WTC11 (cell line): ENCODE results near the gene HNRNPC. TPM values are rescaled to one million over a fixed set of nuclear protein-coding genes. Genes with fewer than 3 reads are reported as not detected.

Experiments
- ATAC-seq: fragments of 200-7000 bp; cut with Tn5 transposase; 2 replicates; pipeline ENCODE4 v1.10.0; 2021; ENCODE audit warnings: mild to moderate bottlenecking, moderate library complexity
- CTCF ChIA-PET: fragments of 300-600 bp; sonication (Branson Sonifier 250); formaldehyde crosslinking; loops from one replicate; lab custom pipeline; 2021; ENCODE audit warnings: antibody characterized with exemption; lab: Charles Lee
- POLR2A ChIA-PET: fragments of 350-600 bp; sonication (Branson Sonifier 250); formaldehyde crosslinking; loops from one replicate; lab custom pipeline; 2021; ENCODE audit warnings: antibody characterized with exemption; lab: Charles Lee
- DNase-seq: peaks from one replicate; pipeline ENCODE4 v3.0.0; 2021; ENCODE audit warnings: low spot score
- H3K27ac Mint-ChIP-seq: 2 replicates; pipeline ENCODE4 v1.8.0; 2021; ENCODE audit warnings: mixed read lengths
- H3K27me3 Mint-ChIP-seq: 2 replicates; pipeline ENCODE4 v1.8.0; 2021; ENCODE audit warnings: low read depth, mild to moderate bottlenecking, moderate library complexity, mixed read lengths
- H3K36me3 Mint-ChIP-seq: 2 replicates; pipeline ENCODE4 v1.8.0; 2021; ENCODE audit warnings: mixed read lengths
- H3K4me1 Mint-ChIP-seq: 2 replicates; pipeline ENCODE4 v1.8.0; 2022; ENCODE audit warnings: mixed read lengths
- H3K4me3 Mint-ChIP-seq: 2 replicates; pipeline ENCODE4 v1.8.0; 2021; ENCODE audit warnings: mild to moderate bottlenecking, moderate library complexity, mixed read lengths
- H3K9me3 Mint-ChIP-seq: 2 replicates; pipeline ENCODE4 v1.8.0; 2021; ENCODE audit warnings: mixed read lengths
- ARID4B ChIP-seq: sonication (generic); formaldehyde crosslinking; IDR thresholded peaks from 2 replicates; pipeline ENCODE4 v1.8.0; 2023; ENCODE audit warnings: missing genetic modification reagents, mild to moderate bottlenecking, borderline replicate concordance
- ATF1 ChIP-seq: sonication (generic); formaldehyde crosslinking; IDR thresholded peaks from 2 replicates; pipeline ENCODE4 v1.8.1; 2023; ENCODE audit warnings: mild to moderate bottlenecking, moderate library complexity, missing genetic modification reagents
- CREM ChIP-seq: sonication (generic); formaldehyde crosslinking; IDR thresholded peaks from 2 replicates; pipeline ENCODE4 v1.8.1; 2022; ENCODE audit warnings: mild to moderate bottlenecking, missing genetic modification reagents, moderate library complexity
- CTCF ChIP-seq: fragments of 200-600 bp; IDR thresholded peaks from 2 replicates; pipeline ENCODE4 v1.8.0; 2022; ENCODE audit warnings: antibody characterized with exemption
- ETV6 ChIP-seq: sonication (generic); formaldehyde crosslinking; IDR thresholded peaks from 2 replicates; pipeline ENCODE4 v1.8.1; 2022; ENCODE audit warnings: mild to moderate bottlenecking, missing genetic modification reagents
- FOXJ3 ChIP-seq: sonication (generic); formaldehyde crosslinking; IDR thresholded peaks from 2 replicates; pipeline ENCODE4 v1.9.0; 2021; ENCODE audit warnings: missing genetic modification reagents, mild to moderate bottlenecking, borderline replicate concordance
- FOXK1 ChIP-seq: sonication (generic); formaldehyde crosslinking; IDR thresholded peaks from 2 replicates; pipeline ENCODE4 v1.8.0; 2022; ENCODE audit warnings: mild to moderate bottlenecking, moderate library complexity, missing genetic modification reagents
- FOXP1 ChIP-seq: sonication (generic); formaldehyde crosslinking; IDR thresholded peaks from 2 replicates; pipeline ENCODE4 v1.8.0; 2022; ENCODE audit warnings: missing genetic modification reagents, mild to moderate bottlenecking, moderate library complexity, borderline replicate concordance
- GABPB1 ChIP-seq: sonication (generic); formaldehyde crosslinking; IDR thresholded peaks from 2 replicates; pipeline ENCODE4 v1.8.1; 2023; ENCODE audit warnings: mild to moderate bottlenecking, missing genetic modification reagents
- IRF2 ChIP-seq: sonication (generic); formaldehyde crosslinking; IDR thresholded peaks from 2 replicates; pipeline ENCODE4 v1.8.0; 2022; ENCODE audit warnings: low read depth, missing genetic modification reagents, borderline replicate concordance
- OVOL2 ChIP-seq: fragments of 250-450 bp; sonication (Bioruptor Pico); IDR thresholded peaks from 2 replicates; pipeline ENCODE4 v1.9.0; 2021; ENCODE audit warnings: mild to moderate bottlenecking, borderline replicate concordance
- PRRX2 ChIP-seq: fragments of 250-450 bp; sonication (Bioruptor Pico); IDR thresholded peaks from 2 replicates; pipeline ENCODE4 v1.8.0; 2021; ENCODE audit warnings: mild to moderate bottlenecking
- TP53 ChIP-seq: sonication (generic); formaldehyde crosslinking; IDR thresholded peaks from 2 replicates; pipeline ENCODE4 v1.8.1; 2023; ENCODE audit warnings: mild to moderate bottlenecking, missing genetic modification reagents
- ZBTB21 ChIP-seq: sonication (generic); formaldehyde crosslinking; IDR thresholded peaks from 2 replicates; pipeline ENCODE4 v1.8.1; 2023; ENCODE audit warnings: mild to moderate bottlenecking, missing genetic modification reagents, borderline replicate concordance
- ZNF121 ChIP-seq: sonication (generic); formaldehyde crosslinking; IDR thresholded peaks from 2 replicates; pipeline ENCODE4 v1.8.0; 2023; ENCODE audit warnings: missing genetic modification reagents
- ZNF219 ChIP-seq: sonication (generic); formaldehyde crosslinking; IDR thresholded peaks from 2 replicates; pipeline ENCODE4 v1.8.0; 2023; ENCODE audit warnings: missing genetic modification reagents, mild to moderate bottlenecking, borderline replicate concordance
- ZNF423 ChIP-seq: fragments of 250-450 bp; sonication (Bioruptor Pico); IDR thresholded peaks from 2 replicates; pipeline ENCODE4 v2.1.2; 2022; ENCODE audit warnings: mild to moderate bottlenecking, moderate library complexity
- ZNF512 ChIP-seq: sonication (generic); formaldehyde crosslinking; IDR thresholded peaks from 2 replicates; pipeline ENCODE4 v1.8.1; 2022; ENCODE audit warnings: missing genetic modification reagents, borderline replicate concordance
- ZNF671 ChIP-seq: fragments of 250-450 bp; sonication (Bioruptor Pico); IDR thresholded peaks from 2 replicates; pipeline ENCODE4 v1.8.0; 2021; ENCODE audit warnings: mild to moderate bottlenecking
- total RNA-seq: library from RNA; stranded (reverse); gene quantifications from 3 replicates; pipeline ENCODE4 v1.2.3, GENCODE V29; 2021
- TF ChIP-seq, protein P1 (sequence below): sonication (generic); formaldehyde crosslinking; IDR thresholded peaks from 2 replicates; pipeline ENCODE4 v1.8.0; 2022; ENCODE audit warnings: mild to moderate bottlenecking, missing genetic modification reagents
- TF ChIP-seq, protein P2 (sequence below): fragments of 250-450 bp; sonication (Bioruptor Pico); IDR thresholded peaks from 2 replicates; pipeline ENCODE4 v2.1.2; 2022; ENCODE audit warnings: mild to moderate bottlenecking, moderate library complexity
- TF ChIP-seq, protein P3 (sequence below): sonication (generic); formaldehyde crosslinking; IDR thresholded peaks from 2 replicates; pipeline ENCODE4 v1.8.0; 2022; ENCODE audit warnings: mild to moderate bottlenecking, missing genetic modification reagents
- TF ChIP-seq, protein P4 (sequence below): sonication (generic); formaldehyde crosslinking; IDR thresholded peaks from 2 replicates; pipeline ENCODE4 v1.8.1; 2022; ENCODE audit warnings: mild to moderate bottlenecking, moderate library complexity, missing genetic modification reagents

The HNRNPC gene
- total RNA-seq, 1 experiment from 2014 or later, result 982 TPM

- TF ChIP-seq ETV6, result no peak
- TF ChIP-seq ZNF219 (CRISPR knock-in tag), result no peak
- TF ChIP-seq, protein P1, sequence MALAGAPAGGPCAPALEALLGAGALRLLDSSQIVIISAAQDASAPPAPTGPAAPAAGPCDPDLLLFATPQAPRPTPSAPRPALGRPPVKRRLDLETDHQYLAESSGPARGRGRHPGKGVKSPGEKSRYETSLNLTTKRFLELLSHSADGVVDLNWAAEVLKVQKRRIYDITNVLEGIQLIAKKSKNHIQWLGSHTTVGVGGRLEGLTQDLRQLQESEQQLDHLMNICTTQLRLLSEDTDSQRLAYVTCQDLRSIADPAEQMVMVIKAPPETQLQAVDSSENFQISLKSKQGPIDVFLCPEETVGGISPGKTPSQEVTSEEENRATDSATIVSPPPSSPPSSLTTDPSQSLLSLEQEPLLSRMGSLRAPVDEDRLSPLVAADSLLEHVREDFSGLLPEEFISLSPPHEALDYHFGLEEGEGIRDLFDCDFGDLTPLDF (CRISPR knock-in tag), result no peak
- TF ChIP-seq FOXP1 (CRISPR knock-in tag), result no peak
- TF ChIP-seq, all 79 proteins: peak for 0
Measured at GRCh38 chr14:21248338-21248737, 20.9 kb downstream of the HNRNPC start (continued).

DNA sequence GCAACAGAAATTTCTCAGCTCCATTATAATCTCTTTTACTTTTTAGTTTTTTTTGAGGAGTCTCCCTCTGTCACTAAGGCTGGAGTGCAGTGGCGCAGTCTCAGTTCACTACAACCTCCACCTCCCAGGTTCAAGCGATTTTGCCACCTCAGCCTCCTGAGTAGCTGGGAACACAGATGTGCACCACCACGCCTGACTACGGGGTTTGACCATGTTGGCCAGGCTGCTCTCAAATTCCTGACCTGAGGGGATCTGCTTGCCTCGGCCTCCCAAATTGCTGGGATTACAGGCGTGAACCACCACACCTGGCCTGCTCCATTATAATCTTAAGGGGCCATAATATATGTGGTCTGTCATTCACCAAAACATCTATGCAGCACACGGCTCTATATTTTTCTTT lies 23.4 kb downstream of the HNRNPC start:
- peaks cover 74% of the 10 kb centered on the region for H3K36me3 Mint-ChIP-seq
- peaks cover 67% of the 10 kb centered on the region for H3K4me1 Mint-ChIP-seq
- no peak for ATAC-seq
- H3K9me3 Mint-ChIP-seq, result no peaks in the 10 kb centered on the region
- TF ChIP-seq PRRX2 (CRISPR knock-in tag) (no peak), CTCF (no peak), CREM (CRISPR knock-in tag) (no peak), OVOL2 (no peak), ATF1 (CRISPR knock-in tag) (no peak), FOXK1 (CRISPR knock-in tag) (no peak)
- ChIA-PET CTCF (interaction anchor here (0.7 kb wide), 1 partner anchor 152 kb away, joined by 3 read pairs; no protein-coding TSS in a partner anchor), POLR2A (interaction anchor here (0.6 to 2.5 kb wide), 2 partner anchors 9 to 14 kb away, joined by 7 read pairs; no protein-coding TSS in a partner anchor)
- no peaks in the 10 kb centered on the region for H3K27me3 Mint-ChIP-seq
- no peak overlapping the region; the same call in 1 of the 2 replicates for H3K4me3 Mint-ChIP-seq
- DNase-seq, result no peak
- peak overlapping the region; percentile 74; the same call in 1 of the 2 replicates for H3K27ac Mint-ChIP-seq

DNA sequence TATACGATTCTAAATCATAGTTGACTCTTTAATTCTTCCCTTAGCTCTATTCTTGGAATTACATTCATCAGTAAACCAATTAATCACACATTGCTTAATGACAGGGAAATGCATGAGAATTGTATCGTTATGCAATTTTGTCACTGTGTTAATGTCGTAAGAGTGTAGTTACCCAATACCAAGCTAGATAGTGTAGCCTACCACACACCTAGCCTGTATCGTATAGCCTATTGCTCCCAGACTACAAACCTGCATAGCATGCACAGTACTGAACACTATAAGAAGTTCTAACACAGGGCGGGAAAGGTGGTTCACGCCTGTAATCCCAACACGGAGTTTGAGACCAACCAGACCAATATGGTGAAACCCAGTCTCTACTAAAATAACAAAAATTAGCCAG lies 24.7 kb downstream of the HNRNPC start:
- H3K4me3 Mint-ChIP-seq, result peak overlapping the region; percentile 6; the same call in 1 of the 2 replicates
- ATAC-seq (0 out of 2 replicates have a peak, but pooled peaks have one; percentile 8), DNase-seq (no peak)
- peaks cover 67% of the 10 kb centered on the region for H3K36me3 Mint-ChIP-seq
- peaks cover 65% of the 10 kb centered on the region for H3K4me1 Mint-ChIP-seq
- POLR2A ChIA-PET, result interaction anchor here (2.5 kb wide), 1 partner anchor 11 kb away, joined by 7 read pairs; no protein-coding TSS in a partner anchor
- H3K27ac Mint-ChIP-seq, result peak overlapping the region; percentile 82
- H3K9me3 Mint-ChIP-seq, result no peaks in the 10 kb centered on the region
- H3K27me3 Mint-ChIP-seq, result no peaks in the 10 kb centered on the region
- CTCF ChIA-PET, result interaction anchor here (1.0 kb wide), 1 partner anchor 211 kb away, joined by 3 read pairs; the partner anchor contains the start of gene CHD8
- TF ChIP-seq FOXJ3 (CRISPR knock-in tag), result no peak
- TF ChIP-seq ZNF671 (CRISPR knock-in tag), result no peak
- TF ChIP-seq ZNF121 (CRISPR knock-in tag), result no peak
- TF ChIP-seq, protein P2, sequence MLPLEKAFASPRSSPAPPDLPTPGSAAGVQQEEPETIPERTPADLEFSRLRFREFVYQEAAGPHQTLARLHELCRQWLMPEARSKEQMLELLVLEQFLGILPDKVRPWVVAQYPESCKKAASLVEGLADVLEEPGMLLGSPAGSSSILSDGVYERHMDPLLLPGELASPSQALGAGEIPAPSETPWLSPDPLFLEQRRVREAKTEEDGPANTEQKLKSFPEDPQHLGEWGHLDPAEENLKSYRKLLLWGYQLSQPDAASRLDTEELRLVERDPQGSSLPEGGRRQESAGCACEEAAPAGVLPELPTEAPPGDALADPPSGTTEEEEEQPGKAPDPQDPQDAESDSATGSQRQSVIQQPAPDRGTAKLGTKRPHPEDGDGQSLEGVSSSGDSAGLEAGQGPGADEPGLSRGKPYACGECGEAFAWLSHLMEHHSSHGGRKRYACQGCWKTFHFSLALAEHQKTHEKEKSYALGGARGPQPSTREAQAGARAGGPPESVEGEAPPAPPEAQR (CRISPR knock-in tag), result no peak
- TF ChIP-seq, protein P3, sequence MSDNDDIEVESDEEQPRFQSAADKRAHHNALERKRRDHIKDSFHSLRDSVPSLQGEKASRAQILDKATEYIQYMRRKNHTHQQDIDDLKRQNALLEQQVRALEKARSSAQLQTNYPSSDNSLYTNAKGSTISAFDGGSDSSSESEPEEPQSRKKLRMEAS (CRISPR knock-in tag), result no peak
- TF ChIP-seq ZNF423, result no peak
- no peak for TF ChIP-seq GABPB1 (CRISPR knock-in tag)
- TF ChIP-seq ZNF512 (CRISPR knock-in tag), result no peak
- TF ChIP-seq ARID4B, result no peak
- TF ChIP-seq, protein P4, sequence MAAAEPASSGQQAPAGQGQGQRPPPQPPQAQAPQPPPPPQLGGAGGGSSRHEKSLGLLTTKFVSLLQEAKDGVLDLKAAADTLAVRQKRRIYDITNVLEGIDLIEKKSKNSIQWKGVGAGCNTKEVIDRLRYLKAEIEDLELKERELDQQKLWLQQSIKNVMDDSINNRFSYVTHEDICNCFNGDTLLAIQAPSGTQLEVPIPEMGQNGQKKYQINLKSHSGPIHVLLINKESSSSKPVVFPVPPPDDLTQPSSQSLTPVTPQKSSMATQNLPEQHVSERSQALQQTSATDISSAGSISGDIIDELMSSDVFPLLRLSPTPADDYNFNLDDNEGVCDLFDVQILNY, result no peak
- TF ChIP-seq TP53 (CRISPR knock-in tag), result no peak
- no peak for TF ChIP-seq ZBTB21
- TF ChIP-seq ETV6, result no peak
- no peak for TF ChIP-seq IRF2
